Measurements from ENCODE around the gene CPM.

CPM gene

DNA sequence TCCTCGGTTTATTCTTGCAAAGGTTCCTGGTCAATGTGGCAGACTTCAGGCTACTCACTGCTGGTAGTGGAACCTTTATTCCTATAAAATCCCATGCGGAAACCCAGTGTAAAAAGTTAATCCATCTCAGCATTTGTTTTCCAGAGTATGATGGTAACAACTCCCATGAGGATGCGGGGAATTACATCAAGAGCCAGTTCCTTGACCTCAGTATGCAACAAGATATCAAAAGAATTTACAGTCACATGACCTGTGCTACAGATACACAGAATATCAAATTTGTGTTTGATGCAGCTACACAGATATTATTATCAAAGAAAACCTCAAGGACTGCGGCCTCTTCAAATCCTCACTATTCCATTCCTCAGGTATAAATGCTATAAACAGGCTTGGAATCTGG, 19.3 kb downstream of the CPM start:
- TF ChIP-seq FOXP2 (optimal IDR thresholded peaks at IDR 0.05; ENCODE audit: borderline replicate concordance, extremely low read depth, extremely low read length, insufficient read depth) (no peak), POLR2AphosphoS5 (IDR thresholded peaks at IDR 0.05; ENCODE audit: low read depth, low read length) (no peak), SIN3A (IDR thresholded peaks at IDR 0.05; ENCODE audit: borderline replicate concordance, insufficient read depth, low read length) (no peak), TAF1 (IDR thresholded peaks at IDR 0.05; ENCODE audit: borderline replicate concordance, insufficient read depth, low read length) (no peak)
- TF ChIP-seq, protein P1, sequence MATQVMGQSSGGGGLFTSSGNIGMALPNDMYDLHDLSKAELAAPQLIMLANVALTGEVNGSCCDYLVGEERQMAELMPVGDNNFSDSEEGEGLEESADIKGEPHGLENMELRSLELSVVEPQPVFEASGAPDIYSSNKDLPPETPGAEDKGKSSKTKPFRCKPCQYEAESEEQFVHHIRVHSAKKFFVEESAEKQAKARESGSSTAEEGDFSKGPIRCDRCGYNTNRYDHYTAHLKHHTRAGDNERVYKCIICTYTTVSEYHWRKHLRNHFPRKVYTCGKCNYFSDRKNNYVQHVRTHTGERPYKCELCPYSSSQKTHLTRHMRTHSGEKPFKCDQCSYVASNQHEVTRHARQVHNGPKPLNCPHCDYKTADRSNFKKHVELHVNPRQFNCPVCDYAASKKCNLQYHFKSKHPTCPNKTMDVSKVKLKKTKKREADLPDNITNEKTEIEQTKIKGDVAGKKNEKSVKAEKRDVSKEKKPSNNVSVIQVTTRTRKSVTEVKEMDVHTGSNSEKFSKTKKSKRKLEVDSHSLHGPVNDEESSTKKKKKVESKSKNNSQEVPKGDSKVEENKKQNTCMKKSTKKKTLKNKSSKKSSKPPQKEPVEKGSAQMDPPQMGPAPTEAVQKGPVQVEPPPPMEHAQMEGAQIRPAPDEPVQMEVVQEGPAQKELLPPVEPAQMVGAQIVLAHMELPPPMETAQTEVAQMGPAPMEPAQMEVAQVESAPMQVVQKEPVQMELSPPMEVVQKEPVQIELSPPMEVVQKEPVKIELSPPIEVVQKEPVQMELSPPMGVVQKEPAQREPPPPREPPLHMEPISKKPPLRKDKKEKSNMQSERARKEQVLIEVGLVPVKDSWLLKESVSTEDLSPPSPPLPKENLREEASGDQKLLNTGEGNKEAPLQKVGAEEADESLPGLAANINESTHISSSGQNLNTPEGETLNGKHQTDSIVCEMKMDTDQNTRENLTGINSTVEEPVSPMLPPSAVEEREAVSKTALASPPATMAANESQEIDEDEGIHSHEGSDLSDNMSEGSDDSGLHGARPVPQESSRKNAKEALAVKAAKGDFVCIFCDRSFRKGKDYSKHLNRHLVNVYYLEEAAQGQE (IDR thresholded peaks at IDR 0.05; ENCODE audit: insufficient read depth in 1 of 2, low read depth in 2 of 2, low read length in 2 of 2), result no peak

DNA sequence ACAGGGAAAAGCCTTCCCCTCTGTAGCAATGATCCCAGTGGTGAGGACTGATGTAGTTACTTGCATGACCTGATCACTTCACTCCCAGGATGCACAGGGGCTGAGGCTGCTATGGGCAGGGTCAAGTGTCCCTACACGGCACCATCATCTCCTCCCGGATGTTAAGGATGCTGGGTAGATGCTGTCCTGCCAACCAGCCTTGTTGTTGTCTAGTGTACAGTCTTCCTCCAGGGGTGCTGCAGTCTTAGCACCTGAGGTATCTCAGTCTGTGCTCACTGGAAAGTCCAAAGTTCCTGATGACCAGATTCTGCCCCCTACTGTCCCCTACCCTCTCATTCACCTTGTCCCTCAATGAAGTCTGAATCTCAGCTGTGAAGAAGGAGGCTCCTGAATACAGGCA, 20.1 kb downstream of the CPM start:
- TF ChIP-seq FOXP2 (optimal IDR thresholded peaks at IDR 0.05; ENCODE audit: borderline replicate concordance, extremely low read depth, extremely low read length, insufficient read depth), result no peak
- no peak for TF ChIP-seq TAF1 (IDR thresholded peaks at IDR 0.05; ENCODE audit: borderline replicate concordance, insufficient read depth, low read length)
- no peak for TF ChIP-seq SIN3A (IDR thresholded peaks at IDR 0.05; ENCODE audit: borderline replicate concordance, insufficient read depth, low read length)
- TF ChIP-seq, protein P1 (IDR thresholded peaks at IDR 0.05; ENCODE audit: insufficient read depth in 1 of 2, low read depth in 2 of 2, low read length in 2 of 2), result no peak

DNA sequence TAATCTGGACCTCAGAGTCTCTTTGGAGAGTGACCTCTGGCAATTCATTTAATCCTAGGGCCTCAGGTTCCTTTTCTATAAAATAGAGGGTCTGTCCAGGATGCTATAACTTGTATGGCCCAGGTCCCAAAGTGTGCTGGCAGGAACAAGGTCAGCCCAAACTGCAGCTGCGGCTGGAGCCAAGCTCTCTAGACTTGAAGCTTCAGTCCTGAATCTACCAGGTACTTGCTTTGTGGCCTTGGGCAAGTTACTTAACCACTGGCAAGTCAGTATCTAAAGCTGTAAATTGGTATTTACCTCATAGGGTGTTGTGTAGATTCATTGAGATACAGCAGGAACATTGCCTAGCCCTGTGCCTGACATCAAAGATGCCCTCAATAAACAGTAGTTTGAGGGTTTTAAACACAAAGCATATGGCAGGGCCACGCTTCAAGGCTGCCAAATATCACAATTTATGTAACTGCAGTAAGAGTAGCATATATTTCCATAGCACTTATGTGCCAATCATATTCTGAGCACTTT, 21.7 kb downstream of the CPM start:
- TF ChIP-seq POLR2AphosphoS5 (IDR thresholded peaks at IDR 0.05; ENCODE audit: low read depth, low read length) (no peak), SIN3A (IDR thresholded peaks at IDR 0.05; ENCODE audit: borderline replicate concordance, insufficient read depth, low read length) (no peak)

DNA sequence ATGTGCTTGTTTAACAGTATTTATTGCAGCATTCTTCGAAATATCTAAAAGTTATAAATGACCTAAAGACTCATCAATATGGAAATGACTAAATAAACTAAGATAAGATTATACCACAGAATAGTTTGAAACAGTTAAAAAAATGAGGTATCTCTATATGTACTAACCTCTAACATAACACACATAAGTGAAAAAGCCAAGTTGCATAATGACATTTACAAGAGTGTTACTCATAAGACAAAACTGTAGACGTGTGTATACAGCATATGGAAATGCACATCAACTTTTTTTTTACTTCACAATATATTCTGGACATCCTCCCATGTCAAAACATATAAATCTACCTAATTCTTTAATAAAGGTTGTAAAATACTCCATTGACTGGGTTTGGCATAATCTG, 22.8 kb downstream of the CPM start:
- TF ChIP-seq POLR2AphosphoS5 (IDR thresholded peaks at IDR 0.05; ENCODE audit: low read depth, low read length), result no peak
- no peak for TF ChIP-seq TAF1 (IDR thresholded peaks at IDR 0.05; ENCODE audit: borderline replicate concordance, insufficient read depth, low read length)
- TF ChIP-seq, protein P1 (IDR thresholded peaks at IDR 0.05; ENCODE audit: insufficient read depth in 1 of 2, low read depth in 2 of 2, low read length in 2 of 2), result no peak
- TF ChIP-seq SIN3A (IDR thresholded peaks at IDR 0.05; ENCODE audit: borderline replicate concordance, insufficient read depth, low read length), result no peak
- TF ChIP-seq FOXP2 (optimal IDR thresholded peaks at IDR 0.05; ENCODE audit: borderline replicate concordance, extremely low read depth, extremely low read length, insufficient read depth), result no peak

DNA sequence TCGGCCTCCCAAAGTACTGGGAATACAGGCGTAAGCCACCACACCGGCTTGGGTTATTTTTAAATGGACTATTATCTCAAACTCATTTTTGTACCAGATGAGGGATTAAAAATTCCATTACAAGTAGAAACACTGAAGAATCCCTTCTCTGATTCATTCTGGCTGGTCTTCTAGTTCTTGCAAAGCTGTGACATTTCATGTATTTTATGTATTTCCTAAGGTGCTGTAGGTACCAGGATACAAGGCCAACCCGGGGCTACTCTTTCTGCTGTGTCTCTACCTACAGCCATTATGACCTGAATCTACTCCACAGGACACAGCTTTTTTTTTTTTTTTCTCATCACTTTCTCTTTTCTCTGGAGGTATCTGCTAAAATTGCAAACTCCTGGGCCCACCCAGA, 24.9 kb downstream of the CPM start:
- TF ChIP-seq, protein P1 (IDR thresholded peaks at IDR 0.05; ENCODE audit: insufficient read depth in 1 of 2, low read depth in 2 of 2, low read length in 2 of 2), result no peak
- TF ChIP-seq POLR2AphosphoS5 (IDR thresholded peaks at IDR 0.05; ENCODE audit: low read depth, low read length) (no peak), FOXP2 (optimal IDR thresholded peaks at IDR 0.05; ENCODE audit: borderline replicate concordance, extremely low read depth, extremely low read length, insufficient read depth) (no peak), SIN3A (IDR thresholded peaks at IDR 0.05; ENCODE audit: borderline replicate concordance, insufficient read depth, low read length) (no peak), TAF1 (IDR thresholded peaks at IDR 0.05; ENCODE audit: borderline replicate concordance, insufficient read depth, low read length) (no peak)

All from PFSK-1 (cell line).